Liver (tissue), 9 donors: Measurements from ENCODE around the gene AMBRA1. TPM values are rescaled to one million over a fixed set of nuclear protein-coding genes. Genes with fewer than 3 reads are reported as not detected.

Experiments used
- DNase-seq: peaks from one replicate; pipeline ENCODE4 v3.0.0-alpha.2; 2017; ENCODE audit warnings: low spot score
- H3K27ac ChIP-seq, 2 donors: one replicate each; pipeline ENCODE4 v1.7.0; 2013; ENCODE audit warnings: inconsistent platforms in 2 of 2, low read length in 2 of 2, control low read depth in 1 of 2, low read depth in 1 of 2, mild to moderate bottlenecking in 1 of 2
- H3K27me3 ChIP-seq, 4 donors: one replicate each; pipeline versions ENCODE4 v1.6.1 to v1.7.0; 2013; ENCODE audit warnings: low read length in 3 of 4, inconsistent platforms in 1 of 4, mild to moderate bottlenecking in 1 of 4, moderate library complexity in 1 of 4; ENCODE audit not compliant: control insufficient read depth in 4 of 4, insufficient read depth in 4 of 4
- H3K36me3 ChIP-seq, 4 donors: one replicate each; pipeline versions ENCODE4 v1.6.1 to v1.7.0; 2013; ENCODE audit warnings: low read length in 3 of 4, mild to moderate bottlenecking in 3 of 4, low read depth in 1 of 4, moderate library complexity in 1 of 4; ENCODE audit not compliant: control insufficient read depth in 4 of 4, insufficient read depth in 3 of 4
- H3K4me1 ChIP-seq, 4 donors: one replicate each; pipeline versions ENCODE4 v1.6.1 to v1.7.0; 2013; ENCODE audit warnings: low read length in 3 of 4, mild to moderate bottlenecking in 3 of 4, moderate library complexity in 1 of 4; ENCODE audit not compliant: control insufficient read depth in 4 of 4, insufficient read depth in 4 of 4
- H3K4me3 ChIP-seq, 3 donors: one replicate each; pipeline versions ENCODE4 v1.6.1 to v1.7.0; 2013; ENCODE audit warnings: low read length in 3 of 3, control low read depth in 1 of 3, low read depth in 1 of 3, mild to moderate bottlenecking in 1 of 3
- H3K9ac ChIP-seq, 2 donors: one replicate each; pipeline ENCODE4 v1.7.0; 2013; ENCODE audit warnings: low read length in 2 of 2, mild to moderate bottlenecking in 2 of 2, moderate library complexity in 2 of 2, control low read depth in 1 of 2, low read depth in 1 of 2
- H3K9me3 ChIP-seq, 4 donors: one replicate each; pipeline versions ENCODE4 v1.6.1 to v1.7.0; 2013; ENCODE audit warnings: low read length in 3 of 4; ENCODE audit not compliant: control insufficient read depth in 4 of 4
- EGR1 ChIP-seq, 2 donors: IDR thresholded peaks; 2 replicates each; pipeline ENCODE4 v1.6.1; 2016 to 2018; ENCODE audit warnings: antibody characterized with exemption in 2 of 2, low read depth in 2 of 2
- FOXA1 ChIP-seq: IDR thresholded peaks from 2 replicates; pipeline ENCODE4 v1.6.1; 2016; ENCODE audit warnings: antibody characterized with exemption
- FOXA2 ChIP-seq: IDR thresholded peaks from 2 replicates; pipeline ENCODE4 v1.6.1; 2016; ENCODE audit warnings: antibody characterized with exemption
- GABPA ChIP-seq, 2 donors: IDR thresholded peaks in 1 of 2; conservative IDR thresholded peaks in 1 of 2; 2 replicates each; pipeline ENCODE4 v1.6.1; 2016; ENCODE audit warnings: antibody characterized with exemption in 2 of 2, mild to moderate bottlenecking in 1 of 2, moderate library complexity in 1 of 2
- HNF4A ChIP-seq, 2 donors: conservative IDR thresholded peaks; 2 replicates each; pipeline ENCODE4 v1.6.1; 2016; ENCODE audit warnings: antibody characterized with exemption in 2 of 2, mild to moderate bottlenecking in 2 of 2
- HNF4G ChIP-seq: IDR thresholded peaks from 2 replicates; pipeline ENCODE4 v1.6.1; 2016; ENCODE audit warnings: antibody characterized with exemption
- JUND ChIP-seq, 2 donors: IDR thresholded peaks; 2 replicates each; pipeline ENCODE4 v1.6.1; 2016; ENCODE audit warnings: antibody characterized with exemption in 2 of 2
- NR2F2 ChIP-seq: IDR thresholded peaks from 2 replicates; pipeline ENCODE4 v1.6.1; 2016; ENCODE audit warnings: antibody characterized with exemption
- RAD21 ChIP-seq, 2 donors: IDR thresholded peaks; 2 replicates each; pipeline ENCODE4 v1.6.1; 2016; ENCODE audit warnings: antibody characterized with exemption in 2 of 2, mild to moderate bottlenecking in 2 of 2
- RXRA ChIP-seq, 2 donors: IDR thresholded peaks; 2 replicates each; pipeline ENCODE4 v1.6.1; 2017 to 2018; ENCODE audit warnings: antibody characterized with exemption in 2 of 2, mild to moderate bottlenecking in 1 of 2
- SP1 ChIP-seq: IDR thresholded peaks from 2 replicates; pipeline ENCODE4 v1.6.1; 2018; ENCODE audit warnings: antibody characterized with exemption, mild to moderate bottlenecking
- TAF1 ChIP-seq: conservative IDR thresholded peaks from 2 replicates; pipeline ENCODE4 v1.6.1; 2016; ENCODE audit warnings: antibody characterized with exemption, mild to moderate bottlenecking
- YY1 ChIP-seq: IDR thresholded peaks from 2 replicates; pipeline ENCODE4 v1.6.1; 2016; ENCODE audit warnings: antibody characterized with exemption, mild to moderate bottlenecking
- WGBS: extraction: QIAGEN DNeasy Blood & Tissue Kit; methylation state at CpG from one replicate; pipeline ENCODE4 v1.1.7; 2013; 5-methylcytosine and 5-hydroxymethylcytosine counted together
- polyA plus RNA-seq, 2 donors: library from polyadenylated mRNA; stranded (reverse) in 1 of 2; unstranded in 1 of 2; fragments of 200-250 nt in 1 of 2; fragments of >200 nt in 1 of 2; fragmentation: Nextera tagmentation in 1 of 2; extraction: Ambion mirVana in 1 of 2; gene quantifications; one replicate each; pipeline versions ENCODE4 v1.2.1 to v1.2.3, GENCODE V29; 2013 to 2015
- total RNA-seq, 2 donors: library from RNA; depleted of rRNA; stranded (reverse); fragments of >200 nt; gene quantifications; one replicate each; pipeline ENCODE4 v1.2.3, GENCODE V29; 2014
- TF ChIP-seq, protein P1 (sequence below): IDR thresholded peaks from 2 replicates; pipeline ENCODE4 v1.6.1; 2016; ENCODE audit warnings: antibody characterized with exemption
- TF ChIP-seq, protein P2 (sequence below): IDR thresholded peaks from 2 replicates; pipeline ENCODE4 v1.6.1; 2016; ENCODE audit warnings: antibody characterized with exemption
- TF ChIP-seq, protein P3 (sequence below): fragments of 150-350 bp; IDR thresholded peaks from 2 replicates; pipeline ENCODE4 v1.5.1; 2017; ENCODE audit warnings: improper control_type of control experiment, low read depth, low read length; ENCODE audit not compliant: missing input control
- TF ChIP-seq, protein P4 (sequence below): IDR thresholded peaks from 2 replicates; pipeline ENCODE4 v1.6.1; 2016; ENCODE audit warnings: antibody characterized with exemption, mild to moderate bottlenecking
- TF ChIP-seq, protein P5 (sequence below): IDR thresholded peaks from 2 replicates; pipeline ENCODE4 v1.6.1; 2016; ENCODE audit warnings: antibody characterized with exemption
- donor health status: healthy.
- donor health status: healthy.
- donor health status: healthy.
- donor health status: healthy.
- donor health status: healthy.

The AMBRA1 gene
- total and polyA plus RNA-seq, 4 donors: 3.7 to 25.7 (median 15.1) TPM

DNA sequence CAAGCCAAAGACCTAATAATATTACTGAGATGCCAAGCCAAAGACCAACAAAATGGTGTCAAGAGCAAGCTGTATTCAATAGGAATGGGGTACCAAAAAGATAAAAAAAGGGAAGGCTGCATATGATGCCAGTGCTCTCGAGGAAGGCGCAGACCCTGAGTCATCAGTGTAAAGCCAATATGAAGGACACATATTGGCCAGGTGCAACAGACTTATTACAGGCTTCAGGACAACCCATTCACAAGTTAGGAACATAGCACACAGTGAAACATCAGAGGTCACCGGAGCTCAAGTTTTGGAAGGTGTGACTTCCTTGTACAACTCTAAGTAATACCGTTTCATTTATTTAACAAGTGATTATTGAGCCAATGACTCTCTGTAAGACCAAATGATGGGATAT is 58.1 kb downstream of the AMBRA1 start:
- DNase-seq: no peak
- Histone ChIP-seq H3K27me3 (no peaks in the 10 kb centered on the region), H3K9me3 (no peaks in the 10 kb centered on the region), H3K4me1 (no peaks in the 10 kb centered on the region), H3K36me3 (peaks cover 0 to 4% (median under 1%) of the 10 kb centered on the region in 4 donors), H3K4me3 (no peak overlapping the region), H3K9ac (no peak overlapping the region), H3K27ac (no peak overlapping the region)
- no peak for TF ChIP-seq TAF1
- TF ChIP-seq JUND (IDR thresholded peaks at IDR 0.05): no peak
- WGBS: 92% methylated on average over 4 of the region's 4 CpGs

DNA sequence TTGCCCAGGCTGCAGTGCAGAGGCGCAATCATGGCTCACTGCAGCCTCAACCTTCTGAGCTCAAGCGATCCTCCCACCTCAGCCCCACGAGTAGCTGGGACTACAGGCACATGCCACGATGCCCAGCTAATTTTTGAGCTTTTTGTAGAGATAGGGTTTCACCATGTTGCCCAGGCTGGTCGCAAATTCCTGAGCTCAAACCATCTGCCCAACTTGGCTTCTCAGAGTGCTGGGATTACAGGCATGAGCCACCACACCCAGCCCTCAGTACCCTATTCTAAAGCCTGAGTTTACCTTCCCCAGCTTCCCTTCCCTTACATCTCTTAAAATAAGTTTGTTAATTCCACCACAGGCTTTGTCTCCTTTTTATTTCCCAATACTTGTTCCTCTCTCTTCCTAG is 59.1 kb downstream of the AMBRA1 start:
- no peak overlapping the region for H3K9ac ChIP-seq
- no peaks in the 10 kb centered on the region for H3K36me3 ChIP-seq
- H3K4me1 ChIP-seq: no peaks in the 10 kb centered on the region
- no peak overlapping the region for H3K4me3 ChIP-seq
- no peaks in the 10 kb centered on the region for H3K27me3 ChIP-seq
- no peak overlapping the region for H3K27ac ChIP-seq
- H3K9me3 ChIP-seq: no peaks in the 10 kb centered on the region
- TF ChIP-seq HNF4A (conservative IDR thresholded peaks at IDR 0.05): no peak
- no peak for TF ChIP-seq JUND (IDR thresholded peaks at IDR 0.05)
- TF ChIP-seq SP1: no peak
- no peak for TF ChIP-seq GABPA (IDR thresholded peaks at IDR 0.05 in 1 of 2, conservative IDR thresholded peaks at IDR 0.05 in 1 of 2)
- TF ChIP-seq NR2F2: no peak
- no peak for TF ChIP-seq FOXA2
- TF ChIP-seq FOXA1: no peak
- TF ChIP-seq, protein P1, sequence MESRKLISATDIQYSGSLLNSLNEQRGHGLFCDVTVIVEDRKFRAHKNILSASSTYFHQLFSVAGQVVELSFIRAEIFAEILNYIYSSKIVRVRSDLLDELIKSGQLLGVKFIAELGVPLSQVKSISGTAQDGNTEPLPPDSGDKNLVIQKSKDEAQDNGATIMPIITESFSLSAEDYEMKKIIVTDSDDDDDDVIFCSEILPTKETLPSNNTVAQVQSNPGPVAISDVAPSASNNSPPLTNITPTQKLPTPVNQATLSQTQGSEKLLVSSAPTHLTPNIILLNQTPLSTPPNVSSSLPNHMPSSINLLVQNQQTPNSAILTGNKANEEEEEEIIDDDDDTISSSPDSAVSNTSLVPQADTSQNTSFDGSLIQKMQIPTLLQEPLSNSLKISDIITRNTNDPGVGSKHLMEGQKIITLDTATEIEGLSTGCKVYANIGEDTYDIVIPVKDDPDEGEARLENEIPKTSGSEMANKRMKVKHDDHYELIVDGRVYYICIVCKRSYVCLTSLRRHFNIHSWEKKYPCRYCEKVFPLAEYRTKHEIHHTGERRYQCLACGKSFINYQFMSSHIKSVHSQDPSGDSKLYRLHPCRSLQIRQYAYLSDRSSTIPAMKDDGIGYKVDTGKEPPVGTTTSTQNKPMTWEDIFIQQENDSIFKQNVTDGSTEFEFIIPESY: no peak
- TF ChIP-seq, protein P2, sequence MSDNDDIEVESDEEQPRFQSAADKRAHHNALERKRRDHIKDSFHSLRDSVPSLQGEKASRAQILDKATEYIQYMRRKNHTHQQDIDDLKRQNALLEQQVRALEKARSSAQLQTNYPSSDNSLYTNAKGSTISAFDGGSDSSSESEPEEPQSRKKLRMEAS: no peak
- no peak for TF ChIP-seq RAD21 (IDR thresholded peaks at IDR 0.05)
- no peak for TF ChIP-seq RXRA (IDR thresholded peaks at IDR 0.05)
- TF ChIP-seq, protein P3, sequence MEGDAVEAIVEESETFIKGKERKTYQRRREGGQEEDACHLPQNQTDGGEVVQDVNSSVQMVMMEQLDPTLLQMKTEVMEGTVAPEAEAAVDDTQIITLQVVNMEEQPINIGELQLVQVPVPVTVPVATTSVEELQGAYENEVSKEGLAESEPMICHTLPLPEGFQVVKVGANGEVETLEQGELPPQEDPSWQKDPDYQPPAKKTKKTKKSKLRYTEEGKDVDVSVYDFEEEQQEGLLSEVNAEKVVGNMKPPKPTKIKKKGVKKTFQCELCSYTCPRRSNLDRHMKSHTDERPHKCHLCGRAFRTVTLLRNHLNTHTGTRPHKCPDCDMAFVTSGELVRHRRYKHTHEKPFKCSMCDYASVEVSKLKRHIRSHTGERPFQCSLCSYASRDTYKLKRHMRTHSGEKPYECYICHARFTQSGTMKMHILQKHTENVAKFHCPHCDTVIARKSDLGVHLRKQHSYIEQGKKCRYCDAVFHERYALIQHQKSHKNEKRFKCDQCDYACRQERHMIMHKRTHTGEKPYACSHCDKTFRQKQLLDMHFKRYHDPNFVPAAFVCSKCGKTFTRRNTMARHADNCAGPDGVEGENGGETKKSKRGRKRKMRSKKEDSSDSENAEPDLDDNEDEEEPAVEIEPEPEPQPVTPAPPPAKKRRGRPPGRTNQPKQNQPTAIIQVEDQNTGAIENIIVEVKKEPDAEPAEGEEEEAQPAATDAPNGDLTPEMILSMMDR: no peak
- TF ChIP-seq EGR1 (IDR thresholded peaks at IDR 0.05; ENCODE audit: low read depth in 2 of 2): no peak
- TF ChIP-seq YY1: no peak
- TF ChIP-seq HNF4G: no peak
- TF ChIP-seq, protein P4, sequence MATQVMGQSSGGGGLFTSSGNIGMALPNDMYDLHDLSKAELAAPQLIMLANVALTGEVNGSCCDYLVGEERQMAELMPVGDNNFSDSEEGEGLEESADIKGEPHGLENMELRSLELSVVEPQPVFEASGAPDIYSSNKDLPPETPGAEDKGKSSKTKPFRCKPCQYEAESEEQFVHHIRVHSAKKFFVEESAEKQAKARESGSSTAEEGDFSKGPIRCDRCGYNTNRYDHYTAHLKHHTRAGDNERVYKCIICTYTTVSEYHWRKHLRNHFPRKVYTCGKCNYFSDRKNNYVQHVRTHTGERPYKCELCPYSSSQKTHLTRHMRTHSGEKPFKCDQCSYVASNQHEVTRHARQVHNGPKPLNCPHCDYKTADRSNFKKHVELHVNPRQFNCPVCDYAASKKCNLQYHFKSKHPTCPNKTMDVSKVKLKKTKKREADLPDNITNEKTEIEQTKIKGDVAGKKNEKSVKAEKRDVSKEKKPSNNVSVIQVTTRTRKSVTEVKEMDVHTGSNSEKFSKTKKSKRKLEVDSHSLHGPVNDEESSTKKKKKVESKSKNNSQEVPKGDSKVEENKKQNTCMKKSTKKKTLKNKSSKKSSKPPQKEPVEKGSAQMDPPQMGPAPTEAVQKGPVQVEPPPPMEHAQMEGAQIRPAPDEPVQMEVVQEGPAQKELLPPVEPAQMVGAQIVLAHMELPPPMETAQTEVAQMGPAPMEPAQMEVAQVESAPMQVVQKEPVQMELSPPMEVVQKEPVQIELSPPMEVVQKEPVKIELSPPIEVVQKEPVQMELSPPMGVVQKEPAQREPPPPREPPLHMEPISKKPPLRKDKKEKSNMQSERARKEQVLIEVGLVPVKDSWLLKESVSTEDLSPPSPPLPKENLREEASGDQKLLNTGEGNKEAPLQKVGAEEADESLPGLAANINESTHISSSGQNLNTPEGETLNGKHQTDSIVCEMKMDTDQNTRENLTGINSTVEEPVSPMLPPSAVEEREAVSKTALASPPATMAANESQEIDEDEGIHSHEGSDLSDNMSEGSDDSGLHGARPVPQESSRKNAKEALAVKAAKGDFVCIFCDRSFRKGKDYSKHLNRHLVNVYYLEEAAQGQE: no peak
- TF ChIP-seq, protein P5, sequence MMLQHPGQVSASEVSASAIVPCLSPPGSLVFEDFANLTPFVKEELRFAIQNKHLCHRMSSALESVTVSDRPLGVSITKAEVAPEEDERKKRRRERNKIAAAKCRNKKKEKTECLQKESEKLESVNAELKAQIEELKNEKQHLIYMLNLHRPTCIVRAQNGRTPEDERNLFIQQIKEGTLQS: no peak
- DNase-seq: no peak
- 98% methylated on average over 5 of the region's 5 CpGs for WGBS
